Prostate gland (tissue), 2 donors: ENCODE measurements around the gene LCORL.

ENCODE experiments used
- POLR2A ChIP-seq: fragments of 450-650 bp; IDR thresholded peaks from one replicate; pipeline ENCODE4 v1.6.1; 2016; ENCODE audit warnings: antibody characterized with exemption, mild to moderate bottlenecking
- TF ChIP-seq, protein P1 (sequence below), 4 experiments: fragments of 200-600 bp in 2 of 4; fragments of 450-650 bp in 2 of 4; sonication (generic) in 2 of 4; IDR thresholded peaks; 1 replicate in 3 of 4; 2 replicates in 1 of 4; pipeline ENCODE4 v1.5.1; 2016 to 2019; ENCODE audit warnings: antibody characterized with exemption in 4 of 4, mild to moderate bottlenecking in 2 of 4, moderate library complexity in 2 of 4

DNA sequence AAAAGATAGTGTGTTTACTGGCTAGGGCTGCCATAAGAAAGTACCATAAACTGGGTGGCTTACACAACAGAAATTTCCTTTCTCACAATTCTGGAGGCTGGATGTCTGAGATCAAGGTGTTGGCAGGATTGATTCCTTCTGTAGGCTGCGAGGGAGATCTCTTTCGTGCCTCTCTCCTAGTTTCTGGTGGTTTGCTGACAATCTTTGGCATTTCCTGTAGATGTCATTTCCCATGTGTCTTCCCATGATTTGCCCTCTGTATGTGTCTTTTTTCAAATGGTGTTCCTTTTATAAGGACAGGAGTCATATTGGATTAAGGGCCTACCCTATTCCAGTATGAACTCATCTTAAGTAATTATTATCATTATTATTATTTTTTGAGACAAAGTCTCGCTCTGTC is 27.9 kb upstream of the LCORL start:
- TF ChIP-seq, protein P1, sequence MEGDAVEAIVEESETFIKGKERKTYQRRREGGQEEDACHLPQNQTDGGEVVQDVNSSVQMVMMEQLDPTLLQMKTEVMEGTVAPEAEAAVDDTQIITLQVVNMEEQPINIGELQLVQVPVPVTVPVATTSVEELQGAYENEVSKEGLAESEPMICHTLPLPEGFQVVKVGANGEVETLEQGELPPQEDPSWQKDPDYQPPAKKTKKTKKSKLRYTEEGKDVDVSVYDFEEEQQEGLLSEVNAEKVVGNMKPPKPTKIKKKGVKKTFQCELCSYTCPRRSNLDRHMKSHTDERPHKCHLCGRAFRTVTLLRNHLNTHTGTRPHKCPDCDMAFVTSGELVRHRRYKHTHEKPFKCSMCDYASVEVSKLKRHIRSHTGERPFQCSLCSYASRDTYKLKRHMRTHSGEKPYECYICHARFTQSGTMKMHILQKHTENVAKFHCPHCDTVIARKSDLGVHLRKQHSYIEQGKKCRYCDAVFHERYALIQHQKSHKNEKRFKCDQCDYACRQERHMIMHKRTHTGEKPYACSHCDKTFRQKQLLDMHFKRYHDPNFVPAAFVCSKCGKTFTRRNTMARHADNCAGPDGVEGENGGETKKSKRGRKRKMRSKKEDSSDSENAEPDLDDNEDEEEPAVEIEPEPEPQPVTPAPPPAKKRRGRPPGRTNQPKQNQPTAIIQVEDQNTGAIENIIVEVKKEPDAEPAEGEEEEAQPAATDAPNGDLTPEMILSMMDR (IDR thresholded peaks at IDR 0.05): no peak
- no peak for TF ChIP-seq POLR2A
